Lung microvascular endothelial cell (primary cell): ENCODE results near the gene PSTK. TPM values are rescaled to one million over a fixed set of nuclear protein-coding genes. Genes with fewer than 3 reads are reported as not detected.
A peak's percentile ranks its signal among the peaks of the same experiment; 100 is the strongest.

Source experiments
- DNase-seq, 2 donors: peaks; one replicate each; pipeline versions ENCODE4 v3.0.0 to v3.0.0-alpha.2; 2010; ENCODE audit warnings: low read depth in 2 of 2
- total RNA-seq: library from RNA; depleted of rRNA; stranded (reverse); fragments of >200 nt; gene quantifications from 2 replicates; pipeline ENCODE4 v1.2.1, GENCODE V29; 2014

Gene PSTK, protein sequence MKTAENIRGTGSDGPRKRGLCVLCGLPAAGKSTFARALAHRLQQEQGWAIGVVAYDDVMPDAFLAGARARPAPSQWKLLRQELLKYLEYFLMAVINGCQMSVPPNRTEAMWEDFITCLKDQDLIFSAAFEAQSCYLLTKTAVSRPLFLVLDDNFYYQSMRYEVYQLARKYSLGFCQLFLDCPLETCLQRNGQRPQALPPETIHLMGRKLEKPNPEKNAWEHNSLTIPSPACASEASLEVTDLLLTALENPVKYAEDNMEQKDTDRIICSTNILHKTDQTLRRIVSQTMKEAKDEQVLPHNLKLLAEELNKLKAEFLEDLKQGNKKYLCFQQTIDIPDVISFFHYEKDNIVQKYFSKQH
- 2.4 and 2.8 TPM in 2 replicates for total RNA-seq

DNA sequence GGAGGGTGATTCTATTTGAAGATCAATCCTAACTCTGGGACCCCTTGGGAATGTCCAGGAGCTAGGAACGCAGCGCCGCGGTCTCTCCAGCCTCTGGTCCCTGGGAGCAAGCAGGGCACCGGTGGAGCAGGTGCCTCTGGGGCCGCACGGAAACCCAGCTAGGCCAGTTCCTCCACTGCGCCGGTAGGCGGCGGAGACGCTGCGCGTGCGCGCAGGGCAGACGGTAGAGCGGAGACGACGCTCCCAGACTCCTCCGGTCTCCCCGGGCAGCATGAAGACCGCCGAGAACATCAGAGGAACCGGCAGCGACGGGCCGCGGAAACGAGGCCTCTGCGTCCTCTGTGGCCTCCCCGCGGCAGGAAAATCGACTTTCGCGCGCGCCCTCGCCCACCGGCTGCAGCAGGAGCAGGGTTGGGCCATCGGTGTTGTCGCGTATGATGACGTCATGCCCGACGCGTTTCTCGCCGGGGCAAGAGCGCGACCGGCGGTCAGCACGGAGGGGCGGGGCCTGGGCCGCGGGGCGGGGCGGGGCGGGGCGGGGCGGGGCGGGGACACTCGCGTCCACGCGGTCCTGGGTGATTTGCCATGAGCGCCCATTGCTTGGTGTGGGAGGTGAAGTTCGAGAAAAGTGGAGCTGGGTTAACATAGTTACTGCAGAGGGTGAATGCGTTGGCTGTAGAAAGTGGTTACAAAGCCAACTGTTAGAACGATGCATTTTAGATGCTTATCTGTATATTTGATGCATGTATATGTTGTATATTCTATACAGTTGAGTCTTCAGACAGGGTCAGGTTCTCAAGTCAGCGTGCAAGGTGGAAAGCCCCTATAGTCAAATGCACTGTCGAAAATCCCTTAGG is at the start of gene PSTK:
TSS of gene PSTK (plus strand) at position 193 of the 857 bp plus-strand sequence. CDS start at position 272, 79 bp downstream.
- peak; percentile 94 to 97 for DNase-seq

DNA sequence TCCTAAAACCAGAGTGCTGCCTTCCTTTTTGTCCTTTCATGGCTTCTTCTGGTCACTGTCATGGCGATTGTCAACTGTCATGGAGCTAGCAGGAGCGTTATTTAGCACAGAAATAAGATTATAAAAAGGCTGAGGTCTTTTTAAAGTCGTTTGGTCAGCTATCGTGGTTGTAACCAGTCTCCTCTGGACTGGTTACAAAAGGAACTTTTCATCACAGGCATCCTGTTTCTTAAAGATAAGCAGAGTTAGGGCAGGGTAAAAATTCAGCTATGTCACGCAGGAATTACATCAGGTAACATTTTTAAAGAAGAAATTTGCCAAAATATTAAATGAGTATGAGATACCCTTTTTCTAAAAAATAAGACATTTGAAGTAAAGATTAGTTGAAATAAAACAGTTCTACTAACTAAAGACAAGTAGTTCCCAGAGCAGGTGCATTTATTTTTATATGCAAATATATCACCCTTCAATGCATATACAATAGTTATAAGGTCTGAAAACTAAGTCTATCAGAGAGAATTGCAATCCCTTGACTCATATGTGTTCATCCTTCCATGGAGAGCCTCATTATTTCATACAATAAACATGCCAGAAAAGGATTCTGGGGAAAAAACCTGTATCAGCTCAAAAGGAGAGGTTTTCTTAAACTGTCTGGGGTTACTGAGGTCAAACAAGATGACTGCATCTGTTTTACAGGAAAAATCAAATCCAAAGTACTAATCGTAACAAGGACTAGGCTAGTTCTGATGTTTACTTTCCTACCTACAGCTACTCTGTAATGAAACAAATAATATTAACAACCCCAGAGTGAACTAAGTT is 48.9 kb upstream of the PSTK start:
- DNase-seq = no peak

DNA sequence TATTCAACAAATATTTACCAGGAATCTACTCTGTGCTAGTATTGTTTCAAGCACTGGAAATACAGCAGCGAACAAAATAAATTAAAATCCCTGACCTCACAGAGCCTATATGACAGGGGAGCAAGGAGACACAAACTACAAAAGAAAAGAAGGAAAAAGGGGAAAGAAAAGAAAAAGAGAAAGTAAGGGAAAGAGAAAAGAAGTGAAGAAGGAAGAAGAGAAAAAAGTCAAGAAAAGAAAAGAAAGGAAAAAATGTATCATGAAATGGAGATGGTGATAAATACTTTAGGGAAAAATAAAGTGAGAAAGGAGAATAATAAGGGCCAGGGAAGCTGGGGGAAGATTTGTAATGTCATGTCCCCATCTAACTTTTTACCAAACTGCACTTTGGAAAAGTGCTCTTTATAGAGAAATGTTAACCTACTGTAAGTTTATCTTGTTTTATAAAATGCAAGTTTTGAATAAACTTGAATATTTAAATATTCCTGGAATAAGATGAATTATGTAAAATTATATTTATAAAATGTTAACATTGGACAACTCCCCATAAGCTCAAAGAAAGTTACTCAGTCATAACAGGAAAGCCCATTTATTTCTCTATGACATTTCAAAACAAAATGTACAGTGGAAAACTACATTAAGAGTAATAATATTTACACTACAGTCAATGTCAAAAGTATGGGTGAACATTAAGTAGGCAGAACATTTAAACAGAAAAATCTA is 40.9 kb upstream of the PSTK start:
- DNase-seq = no peak

DNA sequence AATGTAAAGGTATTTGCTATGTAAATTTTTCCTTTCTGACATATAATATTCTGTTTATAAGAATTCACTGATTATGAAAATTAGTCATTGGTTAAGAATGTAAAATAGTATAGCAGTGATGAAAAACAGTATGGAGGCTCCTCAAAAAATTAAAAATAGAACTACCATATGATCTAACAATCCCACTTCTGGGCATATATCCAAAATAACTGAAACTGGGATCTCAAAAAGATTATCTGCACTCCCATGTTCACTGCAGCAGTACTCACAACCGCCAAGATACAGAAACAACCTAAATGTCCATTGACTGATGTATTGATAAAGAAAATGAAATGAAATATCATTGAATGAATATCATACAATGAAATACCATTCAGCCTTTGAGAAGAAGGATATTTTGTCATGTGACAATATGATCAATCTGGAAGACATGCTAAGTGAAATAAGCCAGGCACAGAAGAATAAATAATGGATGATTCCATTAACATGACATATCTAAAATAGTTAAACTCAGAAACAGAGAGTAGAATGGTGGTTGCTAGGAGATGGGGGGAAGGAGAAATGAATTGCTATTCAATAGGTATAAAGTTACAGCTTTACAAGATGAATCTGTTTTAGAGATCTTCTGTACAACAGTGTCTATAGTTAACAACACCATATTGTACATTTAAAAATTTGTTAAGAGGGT is 40.2 kb upstream of the PSTK start:
- peak; percentile 19 to 51 for DNase-seq

DNA sequence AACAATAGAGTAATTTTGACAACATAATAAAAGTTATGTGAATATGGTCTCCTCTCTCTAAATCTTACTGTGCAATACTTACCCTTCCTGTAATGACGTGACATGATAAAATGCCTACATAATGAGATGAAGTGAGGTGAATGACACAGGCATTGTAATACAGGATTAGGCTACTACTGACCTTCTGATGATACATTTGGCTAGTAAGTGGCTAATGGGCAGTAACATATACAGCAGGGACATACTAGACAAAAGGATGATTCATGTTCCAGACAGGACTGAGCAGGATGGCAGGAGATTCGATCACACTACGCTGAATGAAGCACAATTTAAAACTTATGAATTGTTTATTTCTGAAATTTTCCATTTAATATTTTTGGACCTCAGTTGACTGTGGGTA is 30.9 kb upstream of the PSTK start:
- peak; percentile 23 to 49 for DNase-seq

DNA sequence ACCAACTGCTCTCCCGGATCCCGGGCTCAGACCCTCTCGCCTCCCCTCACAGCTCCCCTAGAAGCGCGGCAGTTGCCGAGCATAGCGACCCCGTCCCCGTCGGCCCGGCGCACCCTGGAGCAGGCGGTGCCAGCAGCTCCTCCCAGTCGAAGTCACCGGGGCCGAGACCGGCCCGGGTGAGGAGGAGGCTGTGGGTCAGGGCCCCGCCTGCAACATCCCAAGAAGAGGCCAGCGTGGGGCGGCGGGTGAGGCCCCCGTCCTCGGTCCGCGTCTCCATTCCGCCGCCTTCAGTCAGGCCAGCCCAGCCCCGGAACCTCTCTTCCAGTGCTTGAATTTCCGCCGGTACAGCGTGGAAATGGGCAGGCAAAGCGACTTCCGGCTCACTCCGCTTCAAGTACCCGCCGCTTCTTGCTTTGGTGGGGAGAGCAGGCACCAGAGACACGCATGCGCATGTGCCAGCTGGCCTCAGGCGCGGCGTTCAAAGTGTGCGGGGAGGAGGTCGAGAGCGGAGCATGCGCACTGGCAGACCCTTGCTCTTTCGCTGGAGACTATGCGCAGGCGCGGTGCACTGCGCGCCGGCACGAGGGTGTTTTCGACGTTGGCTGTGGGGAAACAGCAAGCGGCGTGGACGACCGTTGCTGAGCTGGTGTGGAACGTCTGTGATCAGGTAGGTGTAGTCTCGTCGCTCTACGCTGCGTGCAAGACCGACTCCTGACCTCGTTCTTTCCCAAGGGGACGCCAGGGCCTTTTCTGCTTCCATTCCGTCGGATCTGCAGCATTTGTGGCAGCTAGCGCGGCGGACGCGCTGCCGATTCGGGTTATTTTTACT is 26.1 kb upstream of the PSTK start, which contains the start of gene C10orf88:
TSS of gene C10orf88 (minus strand) at position 326 of the 829 bp plus-strand sequence. CDS start at position 277, 49 bp downstream.
- peak; percentile 98 to 99 for DNase-seq

DNA sequence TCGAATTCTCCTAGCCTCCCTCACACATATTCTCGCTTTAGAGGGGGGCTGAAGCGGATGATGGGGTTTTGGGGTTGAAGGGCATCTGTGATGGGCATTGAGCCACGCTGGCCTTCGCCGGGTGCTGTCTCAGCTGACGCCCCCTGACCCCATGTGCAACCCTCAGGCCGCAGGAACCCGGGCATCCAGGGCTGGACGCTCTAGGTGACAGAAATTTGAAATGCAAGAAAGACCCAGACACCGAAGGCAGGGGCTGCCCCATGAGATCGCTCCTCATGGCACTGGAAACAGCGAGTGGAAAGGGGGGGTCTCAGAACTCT is 25.5 kb upstream of the PSTK start:
- no peak for DNase-seq

DNA sequence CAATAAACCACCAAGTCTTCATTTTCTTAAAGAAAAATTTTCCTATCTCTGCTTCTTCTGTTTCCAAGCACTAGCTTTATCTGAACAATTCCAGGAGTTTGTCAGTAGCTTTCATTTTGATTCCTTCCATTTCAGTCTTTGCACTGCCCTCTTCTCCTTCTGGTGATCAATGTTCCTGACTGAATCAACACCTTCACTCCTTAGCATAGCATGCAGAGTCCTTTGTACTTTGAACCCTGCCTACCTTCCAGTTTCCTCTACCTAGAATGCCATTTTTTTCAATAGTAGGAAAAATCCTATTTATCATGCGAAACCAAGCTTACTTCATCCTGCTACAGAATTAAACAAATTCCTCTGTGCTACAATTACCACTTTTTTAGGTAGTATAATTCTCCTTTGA is 24.3 kb upstream of the PSTK start:
- no peak for DNase-seq

DNA sequence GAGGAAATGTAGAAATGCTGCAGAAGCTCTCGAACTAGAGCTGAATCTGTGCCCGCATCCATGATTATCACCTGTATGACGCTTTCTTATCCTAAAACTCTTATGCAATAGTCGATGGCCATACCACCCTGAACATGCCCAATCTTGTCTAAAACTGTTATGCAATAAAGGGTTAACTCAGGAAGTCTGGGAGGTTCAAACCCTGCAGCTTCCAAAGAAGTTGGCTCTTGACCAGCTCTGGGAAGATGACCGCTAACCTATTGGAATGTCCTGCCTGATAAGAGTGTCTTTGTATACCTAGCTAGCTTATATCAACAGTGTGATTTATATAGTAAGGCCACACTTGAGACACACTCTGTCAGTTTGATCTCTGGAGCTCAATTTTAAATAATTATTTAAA is 22.7 kb upstream of the PSTK start:
- DNase-seq = no peak

DNA sequence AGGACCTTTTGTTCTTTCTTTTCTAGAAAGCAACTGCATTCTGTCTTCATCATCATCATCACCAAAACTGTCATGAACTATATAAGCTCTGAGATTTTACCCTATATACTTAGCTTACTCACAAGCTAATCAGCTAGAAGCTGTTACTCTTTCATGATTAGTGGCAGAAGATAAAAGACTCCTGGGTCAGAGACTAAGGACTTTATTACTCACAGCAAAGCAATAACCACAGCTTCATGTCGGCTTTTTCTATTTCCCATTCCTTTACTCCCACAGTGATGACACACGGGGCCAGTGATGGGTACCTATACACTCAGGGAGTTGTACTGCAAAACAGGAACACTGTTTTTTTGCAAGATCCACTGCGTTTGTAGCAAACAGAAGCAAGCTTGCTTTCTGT is 17.8 kb upstream of the PSTK start:
- DNase-seq = no peak

DNA sequence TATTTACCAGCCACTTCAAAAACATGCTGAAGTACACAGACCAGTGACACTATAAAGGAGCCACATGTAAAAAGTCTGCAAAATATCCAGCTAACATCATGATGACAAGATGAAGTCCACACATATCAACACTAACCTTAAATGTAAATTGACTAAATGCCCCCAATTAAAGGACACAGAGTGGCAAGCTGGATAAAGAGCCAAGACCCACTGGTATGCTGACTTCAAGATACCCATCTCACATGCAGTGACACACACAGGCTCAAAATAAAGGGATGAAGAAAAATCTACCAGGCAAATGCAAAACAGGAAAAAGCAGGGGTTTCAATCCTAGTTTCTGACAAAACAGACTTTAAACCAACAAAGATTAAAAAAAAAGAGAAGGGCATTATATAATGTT is 13.3 kb upstream of the PSTK start:
- DNase-seq = no peak

DNA sequence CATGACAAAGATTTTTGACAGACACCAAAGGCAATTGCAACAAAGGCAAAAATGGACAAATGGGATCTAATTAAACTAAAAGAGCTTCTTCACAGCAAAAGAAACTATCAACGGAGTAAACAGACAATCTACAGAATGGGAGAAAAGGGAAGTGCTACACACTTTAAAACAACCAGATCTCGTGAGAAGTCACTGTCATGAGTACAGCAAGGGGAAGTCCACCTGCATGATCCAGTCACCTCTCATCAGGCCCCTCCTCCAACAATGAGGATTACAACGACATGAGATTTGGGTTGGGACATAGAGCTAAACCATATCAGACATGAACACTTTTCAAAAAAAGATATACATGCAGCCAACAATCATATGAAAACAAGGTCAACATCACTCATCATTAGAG is 11.5 kb upstream of the PSTK start:
- DNase-seq = no peak

DNA sequence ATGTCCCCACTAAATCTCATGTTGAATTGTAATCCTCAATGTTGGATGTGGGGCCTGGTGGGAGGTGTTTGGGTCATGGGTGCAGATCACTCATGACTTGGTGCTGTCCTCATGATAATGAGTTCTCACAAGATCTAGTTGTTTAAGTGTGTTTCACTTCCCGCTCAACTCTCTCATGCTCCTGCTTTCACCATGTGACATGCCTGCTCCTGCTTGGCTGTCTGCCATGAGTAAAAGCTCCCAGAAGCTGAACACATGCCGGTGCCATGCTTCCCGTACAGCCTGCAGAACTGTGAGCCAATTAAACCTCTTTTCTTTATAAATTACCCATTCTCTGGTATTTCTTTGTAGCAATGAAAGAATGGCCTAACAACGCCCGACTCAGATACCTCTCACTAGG is 6.2 kb upstream of the PSTK start:
- no peak for DNase-seq

DNA sequence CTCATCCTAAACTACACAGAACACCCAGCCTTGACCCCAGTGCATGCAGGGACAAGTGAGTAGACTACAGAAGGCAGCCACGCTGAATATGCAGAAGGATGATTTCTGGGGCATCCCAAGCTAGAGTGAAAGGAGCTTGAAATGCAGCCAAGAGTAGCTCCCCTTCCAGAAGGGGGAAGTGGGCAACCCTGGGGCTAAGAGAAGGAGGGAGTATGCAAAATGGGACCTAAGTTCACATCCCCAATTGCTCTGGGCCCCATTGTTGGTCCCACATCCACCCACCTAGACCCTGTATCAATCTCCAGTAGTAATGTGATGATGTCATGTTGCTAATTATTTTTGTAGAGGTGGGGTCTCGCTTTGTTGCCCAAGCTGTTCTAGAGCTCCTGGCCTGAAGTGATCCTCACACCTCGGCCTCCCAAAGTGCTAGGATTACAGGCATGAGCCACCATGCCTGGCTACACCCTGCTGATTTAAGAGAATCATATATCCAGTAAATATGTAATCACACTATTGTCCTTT is 5.6 kb upstream of the PSTK start:
- DNase-seq = no peak

DNA sequence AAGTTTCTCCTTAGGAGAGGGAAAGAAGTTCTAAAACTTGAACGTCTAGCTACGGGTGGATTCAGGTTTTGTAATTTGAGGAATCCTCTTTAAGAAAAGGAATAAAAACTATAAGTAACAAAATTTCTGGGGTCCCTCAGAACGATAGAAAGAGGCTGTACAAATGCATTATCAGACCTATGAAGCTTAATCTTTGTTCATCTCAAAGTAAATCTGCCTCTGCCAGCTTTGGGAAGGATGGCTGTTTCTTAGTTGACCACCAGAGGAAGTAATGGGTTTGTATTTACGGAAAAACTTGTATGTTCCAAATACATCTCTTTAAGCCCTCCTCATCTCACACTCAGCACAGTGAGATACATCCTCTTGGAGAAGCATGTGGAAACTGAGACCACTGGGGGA is 864 bp downstream of the PSTK start:
- peak; percentile 11 to 54 for DNase-seq

DNA sequence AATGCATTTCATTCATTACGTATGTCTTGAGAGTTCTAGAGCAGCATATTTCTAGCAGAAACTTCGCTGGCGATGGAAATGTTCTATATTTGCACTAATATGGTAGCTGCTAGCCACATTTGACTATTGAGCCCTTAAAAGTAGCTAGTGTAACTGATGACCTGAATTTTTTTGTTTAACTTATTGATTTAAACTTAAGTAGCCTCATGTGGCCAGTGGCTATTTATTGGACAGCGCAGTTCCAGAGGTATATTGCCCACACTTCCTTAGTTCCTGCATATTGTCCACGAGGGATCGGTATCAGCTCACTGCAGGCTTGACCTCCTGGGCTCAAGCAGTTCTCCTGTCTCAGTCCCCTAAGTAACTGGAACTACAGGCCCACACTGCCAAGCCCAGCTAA is 3.7 kb downstream of the PSTK start:
- no peak for DNase-seq

DNA sequence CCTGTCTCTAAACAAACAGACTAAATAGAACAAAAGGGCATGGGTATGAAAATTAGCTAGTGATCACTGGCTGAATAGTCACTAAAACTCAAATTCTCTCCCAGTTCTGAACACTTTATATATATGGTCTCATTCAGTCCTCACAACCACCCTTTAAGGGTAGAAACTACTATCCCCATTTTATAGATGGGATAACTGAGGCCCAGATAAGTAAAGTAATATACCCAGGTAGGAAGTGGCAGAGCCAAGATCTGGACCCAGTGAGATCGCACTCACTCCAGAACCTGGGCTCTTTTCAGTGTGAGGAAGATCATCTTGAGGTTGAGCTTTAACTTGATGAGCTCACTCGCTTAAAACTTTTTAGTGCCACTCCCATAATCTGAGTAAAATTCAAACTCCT is 4.5 kb downstream of the PSTK start:
- DNase-seq = no peak

DNA sequence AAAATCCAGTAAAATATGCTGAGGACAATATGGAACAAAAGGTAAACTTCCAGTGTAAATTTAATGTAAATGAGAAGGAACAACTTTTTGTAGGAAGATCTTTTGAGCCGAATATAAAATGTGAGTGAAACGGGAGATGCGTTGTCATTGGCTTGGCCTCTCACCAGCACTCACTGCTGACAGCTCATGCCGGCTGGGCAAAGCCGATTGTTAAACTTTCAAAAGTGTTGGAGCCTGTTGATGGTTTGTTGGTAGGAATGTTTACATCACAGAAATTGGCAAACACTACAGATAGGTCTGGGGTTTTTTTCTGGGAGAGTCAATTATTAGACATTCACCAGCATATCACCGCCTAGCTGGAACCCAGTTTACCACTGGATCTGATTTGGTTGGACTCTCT is 6.1 kb downstream of the PSTK start:
- no peak for DNase-seq

DNA sequence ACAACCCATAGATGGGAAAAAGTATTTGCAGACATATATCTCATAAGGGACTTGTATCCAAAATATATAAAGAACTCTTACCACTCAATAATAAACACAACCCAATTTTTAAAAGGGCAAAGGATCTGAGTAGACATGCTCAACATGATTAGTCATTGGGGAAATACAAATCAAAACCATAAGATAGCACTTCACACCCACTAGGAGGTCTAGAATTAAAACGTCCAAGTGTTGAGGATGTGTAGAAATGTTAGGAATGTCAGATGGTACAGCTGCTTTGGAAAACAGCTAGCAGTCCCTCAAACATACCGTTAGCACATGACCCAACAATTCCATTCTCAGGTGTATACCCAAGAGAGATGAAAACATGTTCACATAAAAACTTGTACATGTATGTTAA is 8.3 kb downstream of the PSTK start:
- DNase-seq = no peak

DNA sequence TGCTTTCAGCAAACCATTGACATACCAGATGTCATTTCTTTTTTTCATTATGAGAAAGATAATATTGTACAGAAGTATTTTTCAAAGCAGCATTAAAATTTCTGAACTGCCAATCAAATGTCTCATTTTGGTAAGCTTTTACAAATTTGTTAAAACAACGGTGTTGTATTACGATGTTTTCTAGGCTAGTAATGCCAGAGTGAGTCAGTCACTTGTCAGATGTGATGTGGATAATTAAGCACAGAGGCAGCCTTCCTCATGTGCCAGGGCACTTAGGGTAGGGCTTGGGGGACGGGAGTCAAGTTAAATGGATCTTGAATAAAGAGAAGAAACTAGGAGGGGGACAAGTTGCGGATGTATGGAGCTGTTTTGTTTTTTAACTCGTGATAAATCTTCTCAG is 10.1 kb downstream of the PSTK start:
- DNase-seq = no peak
